ENCODE results near the gene PCNA. TPM values are rescaled to one million over a fixed set of nuclear protein-coding genes. Genes with fewer than 3 reads are reported as not detected.
A peak's percentile ranks its signal among the peaks of the same experiment; 100 is the strongest.

Gene PCNA
- total and polyA plus RNA-seq, 9 of the 15 experiments (the other 6 are each of a cell fraction or from before 2014, with no cell fraction given), result 213 to 390 (median 291) TPM

GRCh38 chr20:5126512-5127203, 6.9 kb upstream of the PCNA start, which contains the start of gene CDS2 (continued):
- TF ChIP-seq ZBTB40 (IDR thresholded peaks at IDR 0.05) (no peak), ZBTB40 (CRISPR knock-in tag; IDR thresholded peaks at IDR 0.05) (no peak), ZNF830 (CRISPR knock-in tag; IDR thresholded peaks at IDR 0.05) (no peak), CLOCK (CRISPR knock-in tag; IDR thresholded peaks at IDR 0.05; ENCODE audit: borderline replicate concordance) (no peak), KDM2B (CRISPR knock-in tag; IDR thresholded peaks at IDR 0.05) (no peak), CHD4 (IDR thresholded peaks at IDR 0.05; ENCODE audit: insufficient read depth, insufficient replicate concordance, low read depth, low read length, poor library complexity, severe bottlenecking) (no peak), HOMEZ (CRISPR knock-in tag; IDR thresholded peaks at IDR 0.05) (no peak), E2F4 (CRISPR knock-in tag; IDR thresholded peaks at IDR 0.05; ENCODE audit: low read depth) (0 out of 2 replicates have a peak, but pooled peaks have one; percentile 66), ELF2 (CRISPR knock-in tag; IDR thresholded peaks at IDR 0.05) (no peak), TAF15 (IDR thresholded peaks at IDR 0.05; ENCODE audit: low read depth, low read length) (no peak), SIX5 (IDR thresholded peaks at IDR 0.05; ENCODE audit: borderline replicate concordance in 1 of 2, insufficient read depth in 1 of 2, low read depth in 1 of 2, low read length in 2 of 2) (0 out of 4 replicates have a peak, but pooled peaks of 1 of the 2 experiments have one; percentile 2)

Measured in K562 (cell line).